CD4-positive, CD25-positive, alpha-beta regulatory T cell (primary cell): Measurements from ENCODE around the gene GRK3. TPM values are rescaled to one million over a fixed set of nuclear protein-coding genes. Genes with fewer than 3 reads are reported as not detected.
"Not testable (repeated sequence)": the region's sequence is repeated elsewhere in the genome, so short reads cannot be mapped to it uniquely, and the experiment has no call there.

ENCODE experiments used
- ATAC-seq, 2 donors: fragments of 150-1000 bp; cut with Tn5 transposase; one replicate each; pipeline ENCODE4 v1.10.0; 2021; ENCODE audit warnings: low read depth in 2 of 2, moderate number of reproducible peaks in 2 of 2, moderate library complexity in 1 of 2
- DNase-seq, 3 donors: peaks; one replicate each; pipeline versions ENCODE4 v3.0.0 to v3.0.0-alpha.2; 2012 to 2022; ENCODE audit warnings: mixed read lengths in 1 of 3
- H3K27ac ChIP-seq: one replicate; pipeline ENCODE4 v1.7.0; 2013; ENCODE audit warnings: mild to moderate bottlenecking, low read length; ENCODE audit not compliant: insufficient read depth, poor library complexity, severe bottlenecking
- H3K27me3 ChIP-seq: one replicate; pipeline ENCODE4 v1.7.0; 2013; ENCODE audit warnings: low read length; ENCODE audit not compliant: control insufficient read depth, insufficient read depth
- H3K36me3 ChIP-seq: one replicate; pipeline ENCODE4 v1.7.0; 2013; ENCODE audit warnings: mild to moderate bottlenecking, low read length, moderate library complexity; ENCODE audit not compliant: control insufficient read depth, insufficient read depth
- H3K4me1 ChIP-seq: 2 replicates; pipeline ENCODE4 v1.7.0; 2013; ENCODE audit warnings: mild to moderate bottlenecking, low read length; ENCODE audit not compliant: insufficient read depth, control insufficient read depth, poor library complexity, severe bottlenecking
- H3K4me3 ChIP-seq: one replicate; pipeline ENCODE4 v1.7.0; 2013; ENCODE audit warnings: low read depth, mild to moderate bottlenecking, low read length, moderate library complexity
- H3K9me3 ChIP-seq, 2 experiments: 1 replicate in 1 of 2; 2 replicates in 1 of 2; pipeline ENCODE4 v1.7.0; 2013; ENCODE audit warnings: low read length in 2 of 2, mild to moderate bottlenecking in 1 of 2, moderate library complexity in 1 of 2; ENCODE audit not compliant: control insufficient read depth in 2 of 2
- H3K27ac Mint-ChIP-seq, 3 donors: one replicate each; pipeline ENCODE4 v1.8.0; 2020 to 2022; ENCODE audit warnings: mild to moderate bottlenecking in 3 of 3, mixed read lengths in 3 of 3, moderate library complexity in 2 of 3
- H3K27me3 Mint-ChIP-seq: one replicate; pipeline ENCODE4 v1.8.0; 2022; ENCODE audit warnings: mild to moderate bottlenecking, mixed read lengths
- H3K36me3 Mint-ChIP-seq: one replicate; pipeline ENCODE4 v1.8.0; 2020; ENCODE audit warnings: mixed read lengths
- H3K4me1 Mint-ChIP-seq, 4 donors: one replicate each; pipeline ENCODE4 v1.8.0; 2020 to 2022; ENCODE audit warnings: mixed read lengths in 4 of 4, mild to moderate bottlenecking in 1 of 4
- H3K4me3 Mint-ChIP-seq, 4 donors: one replicate each; pipeline ENCODE4 v1.8.0; 2020 to 2022; ENCODE audit warnings: mild to moderate bottlenecking in 4 of 4, mixed read lengths in 4 of 4, moderate library complexity in 3 of 4
- H3K9me3 Mint-ChIP-seq, 7 donors: one replicate each; pipeline ENCODE4 v1.8.0; 2020 to 2022; ENCODE audit warnings: mixed read lengths in 7 of 7, mild to moderate bottlenecking in 3 of 7, moderate library complexity in 2 of 7
- polyA plus RNA-seq, 4 donors: library from polyadenylated mRNA; unstranded; fragments of 300-500 nt; fragmentation: Illumina TruSeq; gene quantifications; one replicate each; pipeline ENCODE4 v1.2.3, GENCODE V29; 2021
- total RNA-seq: library from RNA; stranded (reverse); gene quantifications from one replicate; pipeline ENCODE4 v1.2.3, GENCODE V29; 2022

Gene GRK3
- 3.5 TPM for total RNA-seq
- polyA plus RNA-seq, result 1 to 10 TPM in 2 of 4 donors, under 1 TPM in 2; 0.51 to 1.7 (median 0.87) TPM

DNA sequence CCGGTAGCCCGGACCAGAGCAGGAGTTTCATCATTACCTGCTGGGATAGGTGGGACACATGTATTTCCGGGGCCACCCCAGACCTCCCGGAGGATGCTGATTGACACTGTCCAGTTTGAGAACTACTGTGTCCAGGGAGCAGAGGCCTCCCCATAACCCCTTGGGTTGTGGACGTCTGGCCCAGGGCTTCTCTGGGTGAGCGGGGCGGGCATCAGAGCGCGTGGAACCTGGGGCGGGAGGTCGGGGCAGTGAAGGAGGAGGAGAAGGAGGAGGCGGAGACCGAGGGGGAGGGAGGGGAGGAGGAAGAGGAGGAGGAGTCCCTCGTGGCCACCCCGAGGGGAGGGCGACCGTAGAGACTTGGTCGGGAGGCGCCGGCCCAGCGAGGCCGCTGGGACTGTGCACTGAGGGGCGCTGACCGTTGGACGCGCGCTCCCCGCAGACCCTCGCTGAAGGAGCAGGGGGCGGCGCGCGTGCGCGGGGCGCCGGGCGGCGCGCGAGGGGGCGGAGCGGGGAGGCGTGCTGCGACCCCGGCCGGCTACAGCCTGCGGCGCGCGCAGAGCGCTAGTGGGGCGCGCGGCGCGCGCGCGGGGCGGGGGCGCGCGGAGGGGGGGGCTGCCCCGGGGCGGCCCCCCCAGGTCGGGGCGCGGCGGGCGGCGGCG, at the start of gene GRK3:
TSS of gene GRK3 (plus strand) at position 356 of the 659 bp plus-strand sequence. CDS start 366 bp downstream, outside the sequence.
- DNase-seq (peak; percentile 44 to 86 (median 58)), ATAC-seq (peak; percentile 67 to 72)
- no peaks in the 10 kb centered on the region for H3K27me3 ChIP-seq
- no peaks in the 10 kb centered on the region for H3K36me3 Mint-ChIP-seq
- peak within 1 kb of the TSS; percentile 50 for H3K27ac ChIP-seq
- no peaks in the 10 kb centered on the region for H3K9me3 Mint-ChIP-seq
- H3K4me1 Mint-ChIP-seq, result peaks cover 0 to 48% (median 30%) of the 10 kb centered on the region in 4 donors
- H3K36me3 ChIP-seq, result no peaks in the 10 kb centered on the region
- H3K4me1 ChIP-seq, result peaks cover 11% of the 10 kb centered on the region
- H3K4me3 ChIP-seq, result peak within 1 kb of the TSS; percentile 76
- peaks cover 9% of the 10 kb centered on the region for H3K27me3 Mint-ChIP-seq
- H3K27ac Mint-ChIP-seq, result peak within 1 kb of the TSS; percentile 94 to 99 (median 95)
- peak within 1 kb of the TSS; percentile 91 to 99 (median 98) for H3K4me3 Mint-ChIP-seq
- no peaks in the 10 kb centered on the region for H3K9me3 ChIP-seq

DNA sequence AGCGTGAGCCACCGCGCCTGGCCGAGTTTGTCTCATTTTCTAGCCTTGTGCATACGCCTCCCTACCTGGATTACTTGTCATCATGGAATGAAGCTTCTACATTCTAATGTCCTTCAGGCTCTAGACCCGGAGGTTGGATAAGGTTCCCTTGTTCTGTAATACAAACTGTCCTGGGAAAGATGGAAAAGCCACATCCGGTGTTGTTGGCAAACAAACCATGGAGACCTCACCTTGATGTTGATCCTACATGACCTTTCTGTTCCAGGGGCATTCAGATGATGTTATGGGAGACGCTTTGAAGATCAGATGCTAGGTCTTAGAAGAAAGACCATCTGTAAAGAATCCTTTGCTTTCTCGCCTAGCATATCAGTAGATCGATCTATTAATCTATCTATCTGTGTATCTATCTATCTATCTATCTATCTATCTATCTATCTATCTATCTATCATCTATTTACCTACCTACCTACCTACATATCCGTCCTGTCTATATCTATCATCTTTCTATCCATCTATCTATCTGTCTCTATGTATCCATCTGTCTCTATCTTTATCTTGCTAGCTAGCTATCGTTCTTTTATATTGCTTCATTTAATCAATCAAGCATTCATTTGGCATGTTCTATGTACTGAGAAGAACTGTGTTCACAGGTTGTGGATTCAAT, 46.3 kb upstream of the GRK3 start:
- no peaks in the 10 kb centered on the region for H3K4me1 ChIP-seq
- Mint-ChIP-seq H3K9me3 (peaks cover 0 to 7% (median 0%) of the 10 kb centered on the region in 7 donors), H3K27ac (no peak overlapping the region), H3K36me3 (peaks cover 23% of the 10 kb centered on the region), H3K4me3 (no peak overlapping the region), H3K27me3 (no peaks in the 10 kb centered on the region), H3K4me1 (peaks cover 0 to 6% (median 0%) of the 10 kb centered on the region in 4 donors)
- no peak overlapping the region for H3K27ac ChIP-seq
- no peaks in the 10 kb centered on the region for H3K9me3 ChIP-seq
- ATAC-seq (no peak), DNase-seq (no peak)
- no peaks in the 10 kb centered on the region for H3K27me3 ChIP-seq
- no peak overlapping the region for H3K4me3 ChIP-seq
- H3K36me3 ChIP-seq, result no peaks in the 10 kb centered on the region

GRCh38 chr22:25525376-25525775, 39.1 kb upstream of the GRK3 start:
- H3K9me3 Mint-ChIP-seq, result peaks cover 0 to 26% (median 6%) of the 10 kb centered on the region in 7 donors
- H3K36me3 Mint-ChIP-seq, result peaks cover 34% of the 10 kb centered on the region
- peaks cover 2% of the 10 kb centered on the region for H3K27me3 Mint-ChIP-seq
- ATAC-seq, result no peak
- H3K4me3 Mint-ChIP-seq, result no peak overlapping the region
- Histone ChIP-seq H3K4me1 (no peaks in the 10 kb centered on the region), H3K27ac (no peak overlapping the region), H3K27me3 (no peaks in the 10 kb centered on the region), H3K4me3 (no peak overlapping the region), H3K36me3 (no peaks in the 10 kb centered on the region), H3K9me3 (peaks cover 6 to 10% of the 10 kb centered on the region in 2 experiments)
- no peaks in the 10 kb centered on the region for H3K4me1 Mint-ChIP-seq
- DNase-seq, result no peak
- H3K27ac Mint-ChIP-seq, result no peak overlapping the region

- H3K36me3 Mint-ChIP-seq, result peaks cover 28% of the 10 kb centered on the region
Measured at GRCh38 chr22:25525804-25526584, 38.5 kb upstream of the GRK3 start.

DNA sequence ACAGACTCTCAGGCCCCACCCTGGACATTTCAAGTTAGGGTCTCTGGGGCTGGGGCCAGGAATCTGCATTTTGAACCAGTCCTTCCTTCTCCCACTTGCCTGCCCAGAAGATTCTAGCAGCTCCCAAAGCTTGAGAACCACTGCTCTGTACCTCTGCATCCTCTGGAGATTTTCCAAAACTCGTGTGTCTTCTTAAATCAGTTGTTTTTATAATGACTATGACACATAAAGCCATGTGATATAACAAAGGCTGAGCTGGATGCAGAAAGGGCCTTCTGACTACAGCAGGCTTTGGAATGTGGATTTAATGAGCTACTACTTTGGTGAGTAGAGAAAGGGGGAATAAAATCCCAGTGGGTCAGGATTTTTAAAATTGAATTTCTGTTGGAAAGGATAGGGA, 37.5 kb upstream of the GRK3 start:
- not testable (repeated sequence) for ATAC-seq, H3K36me3 ChIP-seq, H3K4me1 Mint-ChIP-seq, H3K4me3 Mint-ChIP-seq, H3K4me1 ChIP-seq, DNase-seq, H3K27ac Mint-ChIP-seq, H3K27ac ChIP-seq, H3K9me3 ChIP-seq, H3K4me3 ChIP-seq, H3K27me3 Mint-ChIP-seq, H3K27me3 ChIP-seq
- Mint-ChIP-seq H3K9me3 (peaks cover 0 to 18% (median 5%) of the 10 kb centered on the region in 7 donors), H3K36me3 (peaks cover 19% of the 10 kb centered on the region)

More at GRCh38 chr22:25525804-25526584, 38.5 kb upstream of the GRK3 start:
- H3K4me1 ChIP-seq, H3K4me3 ChIP-seq, ATAC-seq, H3K27ac ChIP-seq, H3K27me3 Mint-ChIP-seq, H3K36me3 ChIP-seq, H3K4me1 Mint-ChIP-seq, H3K27me3 ChIP-seq, DNase-seq, H3K9me3 ChIP-seq, H3K4me3 Mint-ChIP-seq, H3K27ac Mint-ChIP-seq: not testable (repeated sequence)
- H3K9me3 Mint-ChIP-seq, result peaks cover 0 to 26% (median 7%) of the 10 kb centered on the region in 7 donors

DNA sequence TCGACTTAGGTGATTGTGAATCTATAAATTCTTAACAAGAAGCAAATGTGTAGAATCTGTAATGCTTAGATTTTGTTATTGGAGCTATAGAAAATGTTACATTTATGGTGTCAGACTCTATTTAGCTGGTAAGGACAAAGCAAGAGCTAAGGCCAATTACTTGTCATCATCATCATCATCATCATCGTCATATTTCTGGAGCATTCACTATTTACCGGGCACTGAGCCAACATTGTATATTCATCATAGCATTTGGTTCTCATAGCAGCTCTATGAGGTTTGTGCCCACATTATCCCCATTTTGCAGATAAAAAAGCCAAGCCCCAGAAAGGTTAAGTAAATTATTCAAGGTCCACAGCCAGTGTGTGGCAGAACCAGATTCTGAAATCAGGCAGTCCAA, 36.4 kb upstream of the GRK3 start:
- not testable (repeated sequence) for H3K4me3 Mint-ChIP-seq, H3K27ac ChIP-seq, H3K27me3 Mint-ChIP-seq, H3K36me3 ChIP-seq, H3K27me3 ChIP-seq, H3K4me1 ChIP-seq, DNase-seq, H3K9me3 ChIP-seq, H3K4me3 ChIP-seq, H3K27ac Mint-ChIP-seq, ATAC-seq, H3K4me1 Mint-ChIP-seq
- H3K9me3 Mint-ChIP-seq, result peaks cover 0 to 18% (median 5%) of the 10 kb centered on the region in 7 donors
- H3K36me3 Mint-ChIP-seq, result peaks cover 14% of the 10 kb centered on the region

DNA sequence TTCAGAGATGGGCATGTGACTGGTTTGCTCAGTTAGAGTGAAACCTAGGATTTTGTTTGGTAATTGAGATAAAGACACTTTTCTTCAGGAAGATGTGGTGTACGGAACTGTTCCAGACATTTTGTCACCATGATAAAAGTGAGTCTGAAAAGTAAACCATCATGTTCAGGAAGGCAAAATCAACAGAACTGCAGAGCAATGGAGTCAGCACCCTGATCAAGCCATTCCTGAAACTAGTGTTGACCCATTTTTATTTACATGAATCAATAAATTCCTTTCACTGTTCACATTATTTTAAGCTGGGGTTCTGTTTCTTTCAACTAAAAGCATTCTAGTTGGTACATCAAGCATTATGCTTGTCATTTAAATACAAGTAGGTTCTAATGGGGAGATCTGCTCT, 35.4 kb upstream of the GRK3 start:
- H3K27me3 Mint-ChIP-seq, H3K4me3 ChIP-seq, H3K27ac ChIP-seq, H3K4me3 Mint-ChIP-seq, DNase-seq, H3K4me1 ChIP-seq, H3K27me3 ChIP-seq, H3K27ac Mint-ChIP-seq, H3K9me3 ChIP-seq, H3K36me3 ChIP-seq, ATAC-seq, H3K4me1 Mint-ChIP-seq: not testable (repeated sequence)
- H3K36me3 Mint-ChIP-seq, result peaks cover 14% of the 10 kb centered on the region
- peaks cover 0 to 17% (median 6%) of the 10 kb centered on the region in 7 donors for H3K9me3 Mint-ChIP-seq
